Lower leg skin (tissue), 4 donors: ENCODE data around the gene PNKD. TPM values are rescaled to one million over a fixed set of nuclear protein-coding genes. Genes with fewer than 3 reads are reported as not detected.

Experiments
- DNase-seq, 2 donors: peaks; one replicate each; pipeline ENCODE4 v3.0.0-alpha.2; 2019; ENCODE audit warnings: low spot score in 2 of 2
- H3K4me3 ChIP-seq: fragments of 200-600 bp; sonication (generic); 2 replicates; pipeline ENCODE4 v1.5.1; 2017; ENCODE audit warnings: mild to moderate bottlenecking, low read depth; ENCODE audit not compliant: poor library complexity, severe bottlenecking
- CTCF ChIP-seq, 3 donors: fragments of 450-650 bp; IDR thresholded peaks; one replicate each; pipeline ENCODE4 v1.5.1; 2016; ENCODE audit warnings: antibody characterized with exemption in 3 of 3, mild to moderate bottlenecking in 3 of 3, moderate library complexity in 2 of 3
- POLR2A ChIP-seq, 2 donors: fragments of 450-650 bp; IDR thresholded peaks; one replicate each; pipeline ENCODE4 v1.6.1; 2016 to 2017; ENCODE audit warnings: antibody characterized with exemption in 2 of 2, mild to moderate bottlenecking in 1 of 2, moderate library complexity in 1 of 2
- WGBS, 2 donors: methylation state at CpG; one replicate each; pipeline ENCODE4 v1.1.5; 2018; 5-methylcytosine and 5-hydroxymethylcytosine counted together
- intact Hi-C: fragments of 100-400 bp; cut with DNase I; formaldehyde crosslinking; loops from one replicate; pipeline ENCODE4 v1.15.0; 2023; ENCODE audit warnings: low total_unique reads
- total RNA-seq, 4 donors: library from RNA; depleted of rRNA; stranded (reverse); fragments of >200 nt; gene quantifications; one replicate each; pipeline ENCODE4 v1.1.0, GENCODE V29; 2016

The PNKD gene
- total RNA-seq, 4 donors from 2014 or later = 26.6 to 60.6 (median 43.3) TPM

GRCh38 chr2:218340656-218341055 is 70.3 kb downstream of the PNKD start:
- WGBS, 2 donors = 96 to 97% methylated on average over 9 of the region's 9 CpGs
- no peak for DNase-seq
- TF ChIP-seq CTCF (IDR thresholded peaks at IDR 0.05) = no peak
- TF ChIP-seq POLR2A (IDR thresholded peaks at IDR 0.05) = no peak
- H3K4me3 ChIP-seq = no peak overlapping the region
- intact Hi-C loops = no loop called here

GRCh38 chr2:218341381-218341780 is 71.1 kb downstream of the PNKD start:
- intact Hi-C loops = no loop called here
- no peak overlapping the region for H3K4me3 ChIP-seq
- no peak for DNase-seq
- WGBS, 2 donors = 93 to 94% methylated on average over 7 to 8 of the region's 8 CpGs
- TF ChIP-seq POLR2A (IDR thresholded peaks at IDR 0.05) (no peak), CTCF (IDR thresholded peaks at IDR 0.05) (no peak)

- TF ChIP-seq POLR2A (IDR thresholded peaks at IDR 0.05) = no peak
- TF ChIP-seq CTCF (IDR thresholded peaks at IDR 0.05) = no peak
- intact Hi-C loops = no loop called here
- no peak for DNase-seq
- no peak overlapping the region for H3K4me3 ChIP-seq
- WGBS, 2 donors = 61 to 73% methylated on average over 5 of the region's 5 CpGs
Measured at GRCh38 chr2:218342837-218343236, 72.5 kb downstream of the PNKD start.

GRCh38 chr2:218343591-218343990 is 73.3 kb downstream of the PNKD start:
- no peak for DNase-seq
- no peak overlapping the region for H3K4me3 ChIP-seq
- 56 to 72% methylated on average over 3 of the region's 3 CpGs for WGBS, 2 donors
- no peak for TF ChIP-seq POLR2A (IDR thresholded peaks at IDR 0.05)
- no peak for TF ChIP-seq CTCF (IDR thresholded peaks at IDR 0.05)
- intact Hi-C loops = no loop called here

GRCh38 chr2:218344090-218344754 is 73.9 kb downstream of the PNKD start:
- DNase-seq = no peak
- TF ChIP-seq POLR2A (IDR thresholded peaks at IDR 0.05) (no peak), CTCF (IDR thresholded peaks at IDR 0.05) (no peak)
- intact Hi-C loops = no loop called here
- 94 to 95% methylated on average over 12 of the region's 12 CpGs for WGBS, 2 donors
- no peak overlapping the region for H3K4me3 ChIP-seq
